K562 (cell line): Measurements from ENCODE around the gene PPP2R2B. TPM values are rescaled to one million over a fixed set of nuclear protein-coding genes. Genes with fewer than 3 reads are reported as not detected.
A peak's percentile ranks its signal among the peaks of the same experiment; 100 is the strongest.

Experiments
- ATAC-seq: fragments of 200-7000 bp; cut with Tn5 transposase; 3 replicates; pipeline ENCODE4 v1.9.1; 2020; ENCODE audit warnings: moderate library complexity
- BruUV-seq: library from RNA; stranded (reverse); fragments of 400-500 nt; replicated peaks from 2 replicates; lab custom pipeline; 2021; lab: Mats Ljungman, UMichigan
- CTCF ChIA-PET: fragments of 300-600 bp; formaldehyde crosslinking; extraction: SDS; loops from one replicate; lab custom pipeline; 2021; ENCODE audit warnings: low intra/inter-chr PET ratio; lab: Yijun Ruan, JAX
- POLR2A ChIA-PET: fragments of 300-600, 350-650 bp; sonication (Branson Sonifier 250); formaldehyde crosslinking; extraction: SDS; loops from one replicate; lab custom pipeline; 2021; ENCODE audit warnings: antibody characterized with exemption, inconsistent platforms; lab: Yijun Ruan, JAX
- DNase-seq, 4 experiments: peaks; one replicate each; pipeline versions ENCODE4 v3.0.0 to v3.0.0-alpha.2; 2011 to 2018; ENCODE audit warnings: low spot score in 3 of 4, mixed read lengths in 3 of 4; ENCODE audit errors: extremely low read depth in 1 of 4
- FAIRE-seq: peaks from 2 replicates; lab custom pipeline; 2011; peaks lifted over from hg19 to GRCh38; lab: Jason Lieb, UNC
- H2AFZ ChIP-seq: 2 replicates; pipeline ENCODE4 v1.6.0; 2011; ENCODE audit warnings: low read depth, low read length, control low read depth, inconsistent platforms
- H3K27ac ChIP-seq: fragments of 200-600 bp; 3 replicates; pipeline ENCODE4 v1.8.0; 2011; ENCODE audit warnings: low read depth, mild to moderate bottlenecking, control low read depth, inconsistent platforms, low read length, moderate library complexity, mixed read lengths; ENCODE audit errors: extremely low read depth
- H3K27me3 ChIP-seq, 2 experiments: fragments of 300-600 bp in 1 of 2; 2 replicates in 1 of 2; 3 replicates in 1 of 2; pipeline versions ENCODE4 v1.6.0 to v1.8.0; 2011; ENCODE audit warnings: inconsistent platforms in 2 of 2, low read length in 2 of 2, mild to moderate bottlenecking in 1 of 2, mixed read lengths in 1 of 2, moderate library complexity in 1 of 2; ENCODE audit not compliant: control insufficient read depth in 2 of 2, insufficient read depth in 2 of 2
- H3K36me3 ChIP-seq: fragments of 300-600 bp; 3 replicates; pipeline ENCODE4 v1.8.0; 2011; ENCODE audit warnings: mild to moderate bottlenecking, low read length, inconsistent platforms; ENCODE audit not compliant: control insufficient read depth, insufficient read depth
- H3K4me1 ChIP-seq, 2 experiments: fragments of 200-600 bp in 1 of 2; replicated peaks in 1 of 2; 2 replicates in 1 of 2; 3 replicates in 1 of 2; pipeline versions ENCODE4 v1.5.1 to v1.8.0; 2011; ENCODE audit warnings: inconsistent platforms in 2 of 2, low read length in 2 of 2, mild to moderate bottlenecking in 1 of 2, mixed read lengths in 1 of 2, moderate library complexity in 1 of 2; ENCODE audit not compliant: control insufficient read depth in 2 of 2, insufficient read depth in 2 of 2
- H3K4me2 ChIP-seq: 2 replicates; pipeline ENCODE4 v1.6.1; 2011; ENCODE audit warnings: low read length, control low read depth, inconsistent platforms, mixed read lengths; ENCODE audit not compliant: insufficient read depth
- H3K4me3 ChIP-seq: fragments of 200-600 bp; sonication (generic), shearing (Covaris generic); 2 replicates; pipeline ENCODE4 v1.5.1; 2016; ENCODE audit warnings: control low read depth, inconsistent platforms
- H3K79me2 ChIP-seq: fragments of 200-600 bp; 3 replicates; pipeline ENCODE4 v1.8.0; 2011; ENCODE audit warnings: low read length, inconsistent platforms; ENCODE audit not compliant: control insufficient read depth, insufficient read depth
- H3K9ac ChIP-seq, 2 experiments: 2 replicates each; pipeline versions ENCODE4 v1.6.0 to v1.6.1; 2011; ENCODE audit warnings: low read depth in 2 of 2, low read length in 2 of 2, control low read depth in 1 of 2, inconsistent platforms in 1 of 2, mild to moderate bottlenecking in 1 of 2, mixed read lengths in 1 of 2; ENCODE audit not compliant: insufficient read depth in 1 of 2
- H3K9me1 ChIP-seq: one replicate; pipeline ENCODE4 v1.6.0; 2011; ENCODE audit warnings: inconsistent platforms, mild to moderate bottlenecking, low read length, moderate library complexity; ENCODE audit not compliant: control insufficient read depth, insufficient read depth
- H3K9me3 ChIP-seq: replicated peaks from 2 replicates; pipeline ENCODE4 v1.5.1; 2011; ENCODE audit warnings: low read depth, low read length, inconsistent platforms; ENCODE audit not compliant: control insufficient read depth, insufficient read depth
- H4K20me1 ChIP-seq: replicated peaks from 2 replicates; pipeline ENCODE4 v1.6.1; 2011; ENCODE audit warnings: low read length, inconsistent platforms, mixed read lengths; ENCODE audit not compliant: control insufficient read depth, insufficient read depth
- ELK1 ChIP-seq: sonication (generic); formaldehyde crosslinking; IDR thresholded peaks from 2 replicates; pipeline ENCODE4 v1.8.1; 2022; ENCODE audit warnings: missing genetic modification reagents
- HDAC3 ChIP-seq: fragments of 450-650 bp; IDR thresholded peaks from 2 replicates; pipeline ENCODE4 v1.6.1; 2018; ENCODE audit warnings: borderline replicate concordance, mild to moderate bottlenecking, moderate library complexity; ENCODE audit not compliant: partially characterized antibody
- HNRNPK ChIP-seq: fragments of 200-400 bp; formaldehyde crosslinking; IDR thresholded peaks from one replicate; pipeline ENCODE4 v1.6.1; 2018; ENCODE audit warnings: mild to moderate bottlenecking, low read depth, low read length; ENCODE audit not compliant: poor library complexity, severe bottlenecking
- MXD1 ChIP-seq: fragments of 250-450 bp; sonication (Bioruptor Pico); IDR thresholded peaks from 2 replicates; pipeline ENCODE4 v1.8.0; 2021; ENCODE audit warnings: borderline replicate concordance, mild to moderate bottlenecking, moderate library complexity; ENCODE audit not compliant: poor library complexity, severe bottlenecking
- NCOA1 ChIP-seq: fragments of 450-650 bp; IDR thresholded peaks from 2 replicates; pipeline ENCODE4 v1.6.1; 2016; ENCODE audit warnings: low read depth
- RB1 ChIP-seq: fragments of 450-650 bp; IDR thresholded peaks from 2 replicates; pipeline ENCODE4 v1.6.1; 2017; ENCODE audit warnings: low read depth, mild to moderate bottlenecking
- SFPQ ChIP-seq: fragments of 200-400 bp; formaldehyde crosslinking; IDR thresholded peaks from 2 replicates; pipeline ENCODE4 v1.6.1; 2017; ENCODE audit warnings: mild to moderate bottlenecking, low read depth, low read length, moderate library complexity
- ZNF277 ChIP-seq: fragments of 250-450 bp; sonication (Bioruptor Pico); IDR thresholded peaks from 2 replicates; pipeline ENCODE4 v1.8.0; 2022; ENCODE audit warnings: inconsistent platforms, mild to moderate bottlenecking, moderate library complexity, borderline replicate concordance
- WGBS: fragments of 100-300 bp; shearing (Covaris generic); methylation state at CpG from one replicate; pipeline ENCODE4 v1.1.6; 2016; ENCODE audit warnings: low coverage, mixed read lengths; ENCODE audit not compliant: insufficient coverage; ENCODE audit errors: missing lambda C conversion rate; 5-methylcytosine and 5-hydroxymethylcytosine counted together
- in situ Hi-C: fragments of 300-500 bp; cut with MboI; formaldehyde crosslinking; loops from 4 replicates; pipeline ENCODE4 v1.15.0; 2018; ENCODE audit warnings: inconsistent platforms, mixed read lengths
- intact Hi-C: fragments of 100-400 bp; cut with micrococcal nuclease; formaldehyde crosslinking; loops from 2 replicates; pipeline ENCODE4 v1.14.2; 2022
- polyA plus RNA-seq, 8 experiments: library from polyadenylated mRNA; depleted of rRNA in 4 of 8; stranded (reverse) in 5 of 8; unstranded in 3 of 8; fragments of >200 nt; fragmentation: Nextera tagmentation in 2 of 8; fragmentation: Illumina TruSeq in 1 of 8; extraction: Ambion mirVana in 2 of 8; extraction: Trizol in 1 of 8; gene quantifications; 2 replicates each; pipeline versions ENCODE4 v1.2.1 to v1.2.3, GENCODE V29; 2011 to 2014; ENCODE audit warnings: inconsistent platforms in 1 of 8, missing spikeins in 1 of 8
- total RNA-seq, 7 experiments: library from RNA; depleted of rRNA in 6 of 7; stranded (reverse); fragments of >200 nt in 6 of 7; fragmentation: Illumina TruSeq in 2 of 7; extraction: Trizol in 2 of 7; gene quantifications; 2 replicates each; pipeline versions ENCODE4 v1.2.1 to v1.2.3, GENCODE V29; 2011 to 2021; ENCODE audit warnings: low replicate concordance in 1 of 7
- TF ChIP-seq, protein P1 (sequence below): fragments of 450-650 bp; IDR thresholded peaks from one replicate; pipeline ENCODE4 v1.6.1; 2018; ENCODE audit warnings: mild to moderate bottlenecking, moderate library complexity; ENCODE audit not compliant: partially characterized antibody

The PPP2R2B gene
- total and polyA plus RNA-seq, 9 of the 15 experiments (the other 6 are each of a cell fraction or from before 2014, with no cell fraction given), result not detected

GRCh38 chr5:146633323-146633764, 245.2 kb downstream of the PPP2R2B start:
- CTCF ChIA-PET, result no interaction called here
- no TSS peak for BruUV-seq

More at GRCh38 chr5:146633323-146633764, 245.2 kb downstream of the PPP2R2B start:
- H3K9me3 ChIP-seq, result no peaks in the 10 kb centered on the region
- WGBS, result 0% methylated on average over 8 of the region's 8 CpGs
- ATAC-seq, result peak; percentile 39; the same call in 2 of the 3 replicates
- no peaks in the 10 kb centered on the region for H3K4me1 ChIP-seq
- H3K4me3 ChIP-seq, result no peak overlapping the region
- POLR2A ChIA-PET, result interaction anchor here (0.7 to 1.2 kb wide), 2 partner anchors 10 to 602 kb away, joined by 4 read pairs; no protein-coding TSS in a partner anchor
- no peaks in the 10 kb centered on the region for H4K20me1 ChIP-seq
- no peak overlapping the region for H3K9ac ChIP-seq
- TF ChIP-seq ZNF277 (no peak), SFPQ (no peak), HDAC3 (no peak), HNRNPK (no peak), NCOA1 (no peak), RB1 (no peak), ELK1 (CRISPR knock-in tag) (no peak), MXD1 (CRISPR knock-in tag) (no peak)
- TF ChIP-seq, protein P1, sequence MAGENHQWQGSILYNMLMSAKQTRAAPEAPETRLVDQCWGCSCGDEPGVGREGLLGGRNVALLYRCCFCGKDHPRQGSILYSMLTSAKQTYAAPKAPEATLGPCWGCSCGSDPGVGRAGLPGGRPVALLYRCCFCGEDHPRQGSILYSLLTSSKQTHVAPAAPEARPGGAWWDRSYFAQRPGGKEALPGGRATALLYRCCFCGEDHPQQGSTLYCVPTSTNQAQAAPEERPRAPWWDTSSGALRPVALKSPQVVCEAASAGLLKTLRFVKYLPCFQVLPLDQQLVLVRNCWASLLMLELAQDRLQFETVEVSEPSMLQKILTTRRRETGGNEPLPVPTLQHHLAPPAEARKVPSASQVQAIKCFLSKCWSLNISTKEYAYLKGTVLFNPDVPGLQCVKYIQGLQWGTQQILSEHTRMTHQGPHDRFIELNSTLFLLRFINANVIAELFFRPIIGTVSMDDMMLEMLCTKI, result no peak
- in situ Hi-C loops, result no loop called here
- H3K79me2 ChIP-seq, result no peaks in the 10 kb centered on the region
- no peak overlapping the region for H3K27ac ChIP-seq
- intact Hi-C loops, result no loop called here
- H2AFZ ChIP-seq, result no peak overlapping the region
- no peaks in the 10 kb centered on the region for H3K9me1 ChIP-seq
- FAIRE-seq, result no peak
- no peak for DNase-seq
- H3K27me3 ChIP-seq, result no peaks in the 10 kb centered on the region
- no peak overlapping the region for H3K4me2 ChIP-seq
- H3K36me3 ChIP-seq, result no peaks in the 10 kb centered on the region
